HG03575 (cell line): ENCODE measurements around the gene SIGLEC10.
A peak's percentile ranks its signal among the peaks of the same experiment; 100 is the strongest.
"Not testable (repeated sequence)": the region's sequence is repeated elsewhere in the genome, so short reads cannot be mapped to it uniquely, and the experiment has no call there.

Source experiments
- ATAC-seq: cut with Tn5 transposase; IDR thresholded peaks from one replicate; pipeline ENCODE4 v1.9.1; 2021; ENCODE audit not compliant: unreplicated experiment, insufficient number of reproducible peaks, low FRiP score; ENCODE audit errors: extremely low read depth

Gene SIGLEC10

GRCh38 chr19:51398096-51398704, 19.2 kb downstream of the SIGLEC10 start:
- ATAC-seq, result no peak

DNA sequence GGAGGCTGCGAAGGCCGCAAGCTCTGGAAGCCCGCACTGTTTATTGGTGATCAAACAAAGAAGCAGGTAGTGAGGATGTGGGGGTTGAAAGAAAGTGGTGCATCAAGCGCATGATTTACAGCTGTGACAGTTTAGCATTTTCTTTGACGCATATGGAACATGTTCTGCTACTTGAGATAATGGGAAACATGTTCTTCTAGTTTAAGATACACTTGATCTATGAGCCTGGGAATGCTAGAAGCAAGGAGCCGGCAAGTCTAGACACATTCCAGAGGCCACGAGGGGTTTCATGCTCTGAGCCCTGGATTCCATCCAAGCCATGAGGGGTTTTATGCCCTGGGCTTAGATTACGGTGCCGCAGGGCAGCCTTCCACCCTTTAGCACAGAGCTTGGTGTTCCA, 20.0 kb downstream of the SIGLEC10 start:
- ATAC-seq, result not testable (repeated sequence)

GRCh38 chr19:51396175-51396574, 21.3 kb downstream of the SIGLEC10 start:
- no peak for ATAC-seq

- ATAC-seq, result peak; percentile 47
Observed at GRCh38 chr19:51394050-51394836, 23.2 kb downstream of the SIGLEC10 start.

- no peak for ATAC-seq
Observed at GRCh38 chr19:51392701-51393100, 24.7 kb downstream of the SIGLEC10 start.

DNA sequence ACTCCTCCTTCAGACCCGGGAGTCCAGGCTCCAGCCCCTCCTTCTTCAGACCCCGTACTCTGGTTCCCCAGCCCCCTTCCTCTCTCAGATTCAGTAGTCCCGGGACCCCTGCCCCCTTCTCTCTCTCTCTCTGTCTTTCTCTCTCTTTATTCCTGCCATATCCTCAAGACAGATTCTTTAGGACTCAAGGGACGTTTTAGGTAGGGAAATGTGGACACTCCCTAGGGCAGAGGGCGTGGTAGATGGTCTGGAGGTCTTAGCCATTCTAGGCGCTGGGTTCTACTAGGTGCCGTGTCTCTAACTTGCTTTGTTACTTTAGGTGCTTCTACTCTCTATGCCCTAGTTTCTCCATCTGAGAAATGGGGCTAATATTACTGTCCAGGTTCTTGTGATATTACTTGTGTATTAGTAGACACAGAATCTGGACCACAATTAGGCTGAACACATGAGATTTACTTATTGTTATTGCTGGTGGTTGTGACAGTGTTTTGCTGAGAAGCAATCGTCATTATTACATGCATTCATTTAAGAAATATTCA, 26.3 kb downstream of the SIGLEC10 start:
- ATAC-seq, result no peak

- ATAC-seq, result no peak
Observed at GRCh38 chr19:51389143-51389542, 28.3 kb downstream of the SIGLEC10 start.

GRCh38 chr19:51387924-51388389, 29.5 kb downstream of the SIGLEC10 start, which contains the start of gene LIM2:
TSS of gene LIM2 (minus strand) at chr19:51387974. CDS start at chr19:51387443, 531 bp downstream.
- ATAC-seq, result no peak

DNA sequence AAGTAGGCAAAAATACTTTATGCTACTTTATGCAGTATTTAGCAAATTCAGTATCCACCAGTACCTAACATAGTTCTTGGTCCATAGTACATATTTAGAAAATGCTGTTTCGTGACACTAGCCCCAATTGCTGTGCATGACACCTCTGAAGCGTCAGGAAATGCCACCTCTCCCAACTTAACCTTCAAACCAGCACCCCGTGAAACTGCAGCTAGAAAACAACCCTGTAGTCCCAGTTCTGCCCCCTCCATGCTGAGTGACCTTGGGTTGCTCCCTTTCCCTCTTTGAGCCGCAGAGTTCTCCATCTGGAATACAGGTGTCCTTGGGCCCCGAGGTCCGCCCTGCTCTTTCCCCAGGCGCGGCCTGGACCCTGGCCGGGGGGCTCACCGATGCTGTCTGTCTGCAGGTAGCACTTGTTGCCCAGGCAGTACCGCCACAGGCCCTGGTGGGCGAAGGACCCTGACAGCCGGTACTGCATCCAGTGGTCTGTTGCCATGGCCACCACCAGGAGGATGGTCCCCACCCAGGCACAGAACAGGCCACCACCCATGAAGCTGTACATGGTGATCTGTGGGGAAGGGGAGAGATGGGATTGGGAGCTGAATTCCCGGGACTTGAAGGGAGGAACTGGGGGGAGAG, 30.4 kb downstream of the SIGLEC10 start:
- ATAC-seq, result no peak

- ATAC-seq, result no peak
Observed at GRCh38 chr19:51382004-51382403, 35.4 kb downstream of the SIGLEC10 start.

DNA sequence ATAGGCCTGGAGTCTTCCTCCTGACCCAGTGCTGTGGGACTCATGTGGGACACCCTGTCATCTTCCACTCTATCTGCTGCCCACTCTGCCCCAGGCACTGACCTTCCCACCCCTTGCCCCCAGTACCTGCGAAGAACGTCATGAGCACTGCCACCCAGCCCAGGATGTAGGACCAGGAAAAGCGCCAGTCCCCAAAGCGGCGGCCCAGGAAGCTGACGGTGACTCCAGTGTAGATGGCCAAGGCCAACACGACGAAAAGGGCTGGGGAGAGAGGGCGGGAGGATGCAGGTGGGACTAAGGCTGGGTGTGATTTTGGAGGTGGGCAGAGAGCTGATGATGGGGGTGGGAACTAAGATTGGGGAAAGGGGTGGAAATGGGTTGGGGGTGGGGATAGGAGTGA, 37.1 kb downstream of the SIGLEC10 start:
- no peak for ATAC-seq

- no peak for ATAC-seq
Observed at GRCh38 chr19:51377422-51377821, 40.0 kb downstream of the SIGLEC10 start.

DNA sequence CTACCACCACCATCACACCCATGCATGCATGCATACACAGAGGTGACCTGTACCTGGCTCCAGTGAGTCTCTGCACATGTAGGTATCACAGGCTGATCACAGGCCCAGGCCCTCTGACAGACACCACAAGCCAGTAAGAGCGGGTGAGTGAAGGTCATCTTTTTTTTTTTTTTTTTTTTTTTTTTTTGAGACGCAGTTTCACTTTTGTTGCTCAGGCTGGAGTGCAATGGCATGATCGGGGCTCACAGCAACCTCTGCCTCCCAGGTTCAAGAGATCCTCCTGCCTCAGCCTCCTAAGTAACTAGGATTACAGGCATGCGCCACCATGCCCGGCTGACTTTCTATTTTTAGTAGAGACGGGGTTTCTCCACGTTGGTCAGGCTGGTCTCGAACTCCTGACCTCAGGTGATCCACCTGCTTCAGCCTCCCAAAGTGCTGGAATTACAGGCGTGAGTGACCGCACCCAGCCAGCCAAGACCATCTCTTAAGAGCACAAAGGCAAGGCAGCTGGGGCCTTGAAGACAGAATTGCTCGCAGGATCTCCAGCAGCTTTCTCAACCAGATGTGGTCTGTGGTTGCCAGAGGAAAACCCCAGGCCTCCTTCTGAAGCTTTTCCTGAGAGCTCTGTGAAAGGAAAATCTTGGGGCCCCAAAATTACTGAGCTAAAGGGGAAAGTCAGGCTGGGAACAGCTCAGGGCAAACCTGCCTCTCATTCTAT, 41.8 kb downstream of the SIGLEC10 start:
- ATAC-seq, result no peak

DNA sequence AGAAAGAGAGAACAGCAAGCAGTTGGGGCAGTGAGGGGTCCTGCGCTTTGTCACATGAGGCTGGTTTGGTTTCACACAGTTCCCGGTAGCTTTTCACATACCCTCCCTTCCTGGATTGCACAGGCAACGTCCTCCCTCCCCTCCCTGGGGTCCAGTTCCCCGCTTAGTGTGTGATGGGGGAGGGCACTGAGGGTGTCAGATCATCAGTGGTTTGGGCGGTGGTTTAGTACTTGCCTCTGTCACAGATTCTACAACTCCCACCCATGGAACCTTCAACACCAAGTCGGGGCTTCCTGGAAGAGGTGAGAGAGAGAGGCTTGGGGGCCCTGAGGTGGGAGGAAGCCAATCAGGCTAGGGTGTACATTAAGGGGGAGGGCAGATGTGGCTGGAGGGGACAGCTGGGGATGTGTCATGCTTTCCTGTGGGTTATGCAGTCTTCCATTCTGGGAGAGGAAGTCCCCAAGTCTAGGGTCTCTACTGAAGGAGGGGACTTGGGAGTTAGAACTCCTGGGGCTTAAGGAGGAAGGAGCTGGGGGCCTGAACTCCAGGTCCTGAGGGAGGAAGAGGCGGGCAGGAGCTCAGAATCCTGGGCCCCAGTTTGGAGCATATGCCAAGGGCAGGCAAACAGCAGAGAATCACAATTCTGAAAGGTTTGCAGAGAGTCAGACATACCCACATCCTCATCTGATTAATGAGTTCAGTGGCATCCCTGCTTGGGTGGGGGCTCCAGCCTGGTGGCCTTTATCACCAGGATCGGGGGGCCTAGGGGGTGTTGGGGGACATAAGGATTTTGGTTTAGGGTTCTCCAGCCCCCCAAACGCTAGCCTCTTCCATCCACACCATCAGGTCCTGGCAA, 44.6 kb downstream of the SIGLEC10 start, which contains the start of gene NKG7:
Gene NKG7 (minus strand): TSS at position 6 of the 856 bp plus-strand sequence. CDS start 119 bp downstream, outside the sequence.
- no peak for ATAC-seq

- ATAC-seq, result no peak
Observed at GRCh38 chr19:51372021-51372648, 45.3 kb downstream of the SIGLEC10 start.

DNA sequence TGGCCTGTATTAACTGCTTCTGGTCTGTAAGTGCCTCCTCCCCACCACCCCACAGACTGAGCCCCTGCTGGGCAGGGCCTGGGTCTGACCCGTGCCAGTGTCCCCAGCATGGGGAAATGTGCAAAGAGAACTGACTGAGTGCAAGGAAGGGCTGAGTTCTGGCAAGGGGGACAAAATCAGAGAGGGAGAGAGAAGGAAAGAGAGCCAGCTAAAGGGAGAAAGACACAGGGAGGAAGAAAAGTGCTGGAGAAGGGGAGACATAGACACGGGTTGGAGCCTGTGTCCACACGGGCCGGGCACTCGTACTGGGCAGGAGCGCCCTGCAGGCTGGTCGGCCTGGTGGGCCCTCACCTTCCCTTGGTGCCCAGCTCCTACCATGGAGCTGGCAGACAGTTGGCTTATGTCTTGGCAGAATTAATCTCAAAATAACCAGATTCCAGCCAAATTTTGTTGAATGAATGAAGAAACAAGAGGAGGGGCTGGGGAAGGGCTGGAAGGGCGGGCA, 46.2 kb downstream of the SIGLEC10 start:
- ATAC-seq, result no peak

GRCh38 chr19:51370230-51370629, 47.2 kb downstream of the SIGLEC10 start:
- no peak for ATAC-seq
